AG04450 (cell line): ENCODE results near the gene ILDR2. TPM values are rescaled to one million over a fixed set of nuclear protein-coding genes. Genes with fewer than 3 reads are reported as not detected.

Experiments used
- CTCF ChIA-PET: fragments of 300-600, 350-600 bp; formaldehyde crosslinking; extraction: SDS; loops from one replicate; lab custom pipeline; 2022; ENCODE audit warnings: antibody characterized with exemption, inconsistent platforms; lab: Charles Lee
- POLR2A ChIA-PET: fragments of 350-600 bp; formaldehyde crosslinking; extraction: SDS; loops from one replicate; lab custom pipeline; 2021; ENCODE audit warnings: antibody characterized with exemption, inconsistent platforms; lab: Yijun Ruan, JAX
- DNase-seq: peaks from one replicate; pipeline ENCODE4 v3.0.0-alpha.2; 2011; ENCODE audit warnings: low read depth, low spot score
- H3K27ac ChIP-seq: one replicate; pipeline ENCODE4 v1.5.1; 2012; ENCODE audit warnings: low read depth, low read length, control low read depth
- H3K27me3 ChIP-seq: one replicate; pipeline ENCODE4 v1.6.0; 2012; ENCODE audit warnings: low read length; ENCODE audit not compliant: control insufficient read depth, insufficient read depth
- H3K4me3 ChIP-seq: 2 replicates; pipeline ENCODE4 v1.5.1; 2011; ENCODE audit warnings: mild to moderate bottlenecking, low read depth, low read length, control low read depth
- H3K9me3 ChIP-seq: 2 replicates; pipeline ENCODE4 v1.5.1; 2012; ENCODE audit warnings: low read length; ENCODE audit not compliant: control insufficient read depth, insufficient read depth
- polyA plus RNA-seq: library from polyadenylated mRNA; depleted of rRNA; stranded (reverse); fragments of >200 nt; gene quantifications from 2 replicates; pipeline ENCODE4 v1.2.3, GENCODE V29; 2011
- TF ChIP-seq, protein P1 (sequence below): IDR thresholded peaks from 2 replicates; pipeline ENCODE4 v1.5.1; 2011; ENCODE audit warnings: low read depth, low read length, control low read depth, inconsistent platforms

Gene ILDR2
- polyA plus RNA-seq, 1 experiment, result 0.10 TPM

DNA sequence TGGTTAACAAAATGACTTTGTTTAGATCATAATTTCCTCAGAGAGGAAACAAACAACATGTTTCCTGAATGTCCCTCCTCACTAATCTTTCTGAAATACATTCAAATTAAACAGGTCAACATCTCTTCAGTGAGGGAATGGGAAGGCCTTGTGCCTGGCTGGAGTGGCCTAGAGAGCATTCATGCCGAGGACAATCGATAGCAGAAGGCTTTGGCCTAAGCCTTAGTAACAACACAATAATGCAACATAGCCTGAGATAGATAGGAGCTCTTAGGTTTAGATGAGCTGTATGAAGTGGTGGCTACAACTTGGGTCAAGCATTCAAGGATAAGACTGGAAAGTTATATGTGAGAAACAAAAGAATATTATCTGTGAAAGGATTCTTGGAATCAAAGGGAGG, 37.4 kb downstream of the ILDR2 start:
- Histone ChIP-seq H3K4me3 (no peak overlapping the region), H3K27me3 (peaks cover 4% of the 10 kb centered on the region), H3K9me3 (no peaks in the 10 kb centered on the region), H3K27ac (no peak overlapping the region)
- DNase-seq, result no peak
- ChIA-PET POLR2A (no interaction called here), CTCF (interaction anchor here (1.0 kb wide), 1 partner anchor 28 kb away, joined by 3 read pairs; no protein-coding TSS in a partner anchor)
- TF ChIP-seq, protein P1, sequence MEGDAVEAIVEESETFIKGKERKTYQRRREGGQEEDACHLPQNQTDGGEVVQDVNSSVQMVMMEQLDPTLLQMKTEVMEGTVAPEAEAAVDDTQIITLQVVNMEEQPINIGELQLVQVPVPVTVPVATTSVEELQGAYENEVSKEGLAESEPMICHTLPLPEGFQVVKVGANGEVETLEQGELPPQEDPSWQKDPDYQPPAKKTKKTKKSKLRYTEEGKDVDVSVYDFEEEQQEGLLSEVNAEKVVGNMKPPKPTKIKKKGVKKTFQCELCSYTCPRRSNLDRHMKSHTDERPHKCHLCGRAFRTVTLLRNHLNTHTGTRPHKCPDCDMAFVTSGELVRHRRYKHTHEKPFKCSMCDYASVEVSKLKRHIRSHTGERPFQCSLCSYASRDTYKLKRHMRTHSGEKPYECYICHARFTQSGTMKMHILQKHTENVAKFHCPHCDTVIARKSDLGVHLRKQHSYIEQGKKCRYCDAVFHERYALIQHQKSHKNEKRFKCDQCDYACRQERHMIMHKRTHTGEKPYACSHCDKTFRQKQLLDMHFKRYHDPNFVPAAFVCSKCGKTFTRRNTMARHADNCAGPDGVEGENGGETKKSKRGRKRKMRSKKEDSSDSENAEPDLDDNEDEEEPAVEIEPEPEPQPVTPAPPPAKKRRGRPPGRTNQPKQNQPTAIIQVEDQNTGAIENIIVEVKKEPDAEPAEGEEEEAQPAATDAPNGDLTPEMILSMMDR, result no peak

GRCh38 chr1:166937329-166937728, 38.0 kb downstream of the ILDR2 start:
- Histone ChIP-seq H3K9me3 (no peaks in the 10 kb centered on the region), H3K27ac (no peak overlapping the region), H3K27me3 (peaks cover 5% of the 10 kb centered on the region), H3K4me3 (no peak overlapping the region)
- ChIA-PET CTCF (no interaction called here), POLR2A (no interaction called here)
- TF ChIP-seq, protein P1, result no peak
- DNase-seq, result no peak

DNA sequence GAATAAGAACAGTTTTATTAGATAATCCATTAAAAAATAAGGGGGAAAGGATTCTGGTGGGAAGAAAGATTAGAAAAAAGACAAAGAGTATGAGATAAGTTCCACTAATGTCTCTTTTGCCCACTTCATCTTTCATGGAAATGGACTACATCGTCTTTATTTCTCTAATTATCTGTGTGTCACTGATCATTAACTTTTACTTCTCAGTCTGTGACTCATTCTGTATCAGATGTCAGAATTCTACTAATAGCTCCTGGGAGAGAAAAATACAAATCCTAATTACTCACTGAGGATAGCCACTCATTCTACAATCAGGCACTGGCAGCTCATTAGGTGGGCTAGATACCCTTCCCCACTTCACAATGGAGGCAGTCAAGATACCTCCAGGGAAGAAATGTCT, 41.7 kb downstream of the ILDR2 start:
- no peak overlapping the region for H3K4me3 ChIP-seq
- peaks cover 2% of the 10 kb centered on the region for H3K27me3 ChIP-seq
- no peak for DNase-seq
- H3K27ac ChIP-seq, result no peak overlapping the region
- TF ChIP-seq, protein P1, result no peak
- ChIA-PET CTCF (no interaction called here), POLR2A (no interaction called here)
- H3K9me3 ChIP-seq, result no peaks in the 10 kb centered on the region

GRCh38 chr1:166933140-166933539, 42.2 kb downstream of the ILDR2 start:
- peaks cover 2% of the 10 kb centered on the region for H3K27me3 ChIP-seq
- no peak overlapping the region for H3K27ac ChIP-seq
- H3K4me3 ChIP-seq, result no peak overlapping the region
- CTCF ChIA-PET, result no interaction called here
- no peak for DNase-seq
- TF ChIP-seq, protein P1, result no peak
- POLR2A ChIA-PET, result no interaction called here
- no peaks in the 10 kb centered on the region for H3K9me3 ChIP-seq

DNA sequence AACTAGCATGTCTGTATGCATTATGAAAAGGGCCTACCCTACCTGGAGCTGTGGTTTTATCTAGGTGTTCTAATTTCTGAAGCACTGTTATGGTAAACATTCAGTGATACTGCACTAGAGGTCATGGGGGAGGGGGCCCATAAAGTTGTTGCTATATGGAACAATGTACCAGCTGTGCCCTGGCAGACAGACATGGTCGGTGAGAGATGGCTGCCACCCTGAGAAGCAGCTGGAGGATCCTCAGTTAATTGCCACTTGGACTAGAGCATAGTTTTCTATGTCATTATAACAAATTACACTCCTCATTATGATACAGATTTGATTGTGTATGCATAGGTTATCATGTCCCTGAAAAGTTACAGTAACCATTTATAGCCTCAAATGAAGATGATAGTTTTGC, 45.4 kb downstream of the ILDR2 start:
- POLR2A ChIA-PET, result no interaction called here
- Histone ChIP-seq H3K9me3 (no peaks in the 10 kb centered on the region), H3K27ac (no peak overlapping the region), H3K27me3 (peaks cover 2% of the 10 kb centered on the region), H3K4me3 (no peak overlapping the region)
- TF ChIP-seq, protein P1, result no peak
- CTCF ChIA-PET, result interaction anchor here (1.4 kb wide), 1 partner anchor 20 kb away, joined by 5 read pairs; no protein-coding TSS in a partner anchor
- no peak for DNase-seq
